Stimulated activated CD8-positive, alpha-beta memory T cell treated with anti-CD3 and anti-CD28 coated beads, Interleukin-15, amount 100 ng/mL, for 1 hour (primary cell): ENCODE results near the gene S100PBP.

Experiments
- DNase-seq: peaks from one replicate; pipeline ENCODE4 v3.0.0-alpha.2; 2020; ENCODE audit warnings: low read depth

S100PBP gene

DNA sequence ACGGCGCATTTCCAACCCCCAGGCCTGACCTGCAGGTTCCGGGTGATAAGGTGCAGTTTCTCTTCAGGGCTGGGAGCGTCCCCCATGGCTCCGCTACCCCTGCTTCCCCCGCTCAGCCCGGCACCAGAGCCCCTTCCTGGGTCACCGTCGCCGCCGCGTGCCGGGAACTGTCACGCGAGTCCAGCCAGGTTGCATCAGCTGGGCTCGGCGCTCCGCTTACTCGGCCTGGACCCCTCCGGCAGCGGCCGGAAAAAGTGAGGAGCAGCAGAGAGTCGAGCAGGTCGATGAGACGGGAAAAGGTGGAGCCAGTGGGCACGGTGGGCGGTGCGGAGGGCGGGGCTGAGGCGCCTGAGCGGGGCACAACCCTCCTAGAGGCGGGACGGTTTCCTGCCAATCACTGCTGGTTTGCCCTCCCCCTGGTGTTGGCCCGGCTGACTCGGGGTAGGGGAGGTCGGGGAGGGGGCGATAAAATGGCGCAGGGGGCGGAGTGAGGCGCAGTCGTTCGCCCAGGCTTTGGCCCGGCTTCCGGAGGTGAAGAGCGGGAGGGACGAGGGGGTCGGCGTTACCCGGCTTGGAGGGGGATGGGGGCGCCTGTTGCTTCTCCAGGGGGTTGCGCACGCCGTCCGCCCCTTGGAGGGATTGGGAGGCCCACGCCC, at the start of gene S100PBP, which contains the start of gene YARS1:
Gene S100PBP (plus strand): TSS at position 495 of the 656 bp plus-strand sequence. CDS start 8,447 bp downstream, outside the sequence.
Gene YARS1 (minus strand): TSS at position 200 of the 656 bp plus-strand sequence. CDS start 114 bp downstream, at position 86.
- peak; percentile 100 for DNase-seq

DNA sequence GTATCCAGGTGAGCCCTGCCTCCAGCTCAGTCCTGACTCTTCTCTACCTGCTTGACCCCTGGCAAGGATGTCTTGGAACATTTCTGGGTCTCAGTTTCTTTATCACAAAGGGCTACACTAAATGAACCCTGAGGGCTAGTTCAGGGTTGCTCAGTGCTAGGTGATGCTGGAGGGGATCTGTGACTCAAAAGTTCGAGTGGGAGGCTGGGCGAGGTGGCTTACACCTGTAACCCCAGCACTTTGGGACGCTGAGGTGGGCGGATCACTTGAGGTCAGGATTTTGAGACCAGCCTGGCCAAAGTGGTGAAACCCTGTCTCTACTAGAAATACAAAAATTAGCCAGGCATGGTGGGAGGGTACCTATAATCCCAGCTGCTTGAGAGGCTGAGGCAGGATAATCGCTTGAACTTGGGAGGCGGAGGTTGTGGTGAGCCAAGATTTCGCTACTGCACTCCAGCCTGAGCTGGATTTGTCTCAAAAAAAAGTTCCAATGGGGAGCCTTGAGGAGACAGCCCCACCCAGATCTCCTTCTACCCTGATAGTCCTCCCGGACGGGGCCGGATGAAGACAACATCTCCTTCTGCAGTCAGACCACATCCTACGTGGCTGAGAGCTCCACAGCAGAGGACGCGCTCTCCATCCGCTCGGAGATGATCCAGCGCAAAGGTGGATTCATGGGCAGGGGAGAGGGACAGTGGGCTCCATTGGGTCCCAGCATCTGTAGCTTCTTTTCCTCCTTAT, 49.2 kb upstream of the S100PBP start:
- DNase-seq: no peak

GRCh38 chr1:32769524-32770220, 47.8 kb upstream of the S100PBP start:
- DNase-seq: no peak

DNA sequence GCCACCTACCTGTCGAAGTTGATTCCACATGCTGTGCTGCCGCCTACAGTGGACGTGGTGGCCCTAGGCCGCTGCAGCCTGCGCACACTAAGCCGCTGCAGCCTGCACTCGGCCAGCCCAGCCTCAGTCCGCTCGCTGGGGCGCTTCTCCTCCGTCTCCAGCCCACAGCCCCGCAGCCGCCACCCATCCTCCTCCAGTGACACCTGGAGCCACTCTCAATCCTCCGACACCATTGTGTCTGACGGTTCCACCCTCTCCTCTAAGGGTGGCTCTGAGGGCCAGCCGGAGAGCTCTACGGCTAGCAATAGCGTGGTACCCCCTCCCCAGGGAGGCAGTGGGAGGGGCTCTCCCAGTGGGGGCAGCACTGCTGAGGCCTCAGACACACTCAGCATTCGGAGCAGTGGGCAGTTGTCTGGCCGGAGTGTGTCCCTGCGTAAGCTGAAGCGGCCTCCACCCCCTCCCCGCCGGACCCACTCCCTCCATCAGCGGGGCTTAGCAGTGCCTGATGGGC, 47.2 kb upstream of the S100PBP start:
- DNase-seq: no peak

DNA sequence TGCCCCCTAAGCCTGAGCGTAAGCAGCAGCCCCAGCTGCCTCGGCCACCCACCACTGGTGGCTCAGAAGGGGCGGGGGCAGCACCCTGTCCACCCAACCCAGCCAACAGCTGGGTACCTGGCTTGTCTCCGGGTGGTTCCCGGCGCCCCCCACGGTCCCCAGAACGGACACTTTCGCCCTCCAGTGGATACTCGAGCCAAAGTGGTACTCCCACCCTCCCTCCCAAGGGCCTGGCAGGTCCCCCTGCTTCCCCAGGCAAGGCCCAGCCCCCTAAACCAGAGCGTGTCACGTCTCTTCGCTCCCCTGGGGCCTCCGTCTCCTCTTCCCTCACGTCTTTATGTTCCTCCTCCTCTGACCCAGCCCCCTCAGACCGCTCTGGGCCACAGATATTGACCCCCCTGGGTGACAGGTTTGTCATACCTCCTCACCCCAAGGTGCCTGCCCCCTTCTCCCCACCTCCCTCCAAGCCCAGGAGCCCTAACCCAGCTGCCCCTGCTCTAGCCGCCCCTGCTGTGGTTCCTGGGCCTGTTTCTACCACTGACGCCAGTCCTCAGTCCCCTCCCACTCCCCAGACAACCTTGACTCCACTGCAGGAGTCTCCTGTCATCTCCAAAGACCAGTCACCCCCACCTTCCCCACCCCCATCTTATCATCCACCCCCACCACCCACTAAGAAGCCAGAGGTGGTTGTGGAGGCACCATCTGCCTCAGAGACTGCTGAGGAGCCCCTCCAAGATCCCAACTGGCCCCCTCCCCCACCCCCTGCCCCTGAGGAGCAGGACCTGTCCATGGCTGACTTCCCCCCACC, 46.5 kb upstream of the S100PBP start:
- DNase-seq: no peak

DNA sequence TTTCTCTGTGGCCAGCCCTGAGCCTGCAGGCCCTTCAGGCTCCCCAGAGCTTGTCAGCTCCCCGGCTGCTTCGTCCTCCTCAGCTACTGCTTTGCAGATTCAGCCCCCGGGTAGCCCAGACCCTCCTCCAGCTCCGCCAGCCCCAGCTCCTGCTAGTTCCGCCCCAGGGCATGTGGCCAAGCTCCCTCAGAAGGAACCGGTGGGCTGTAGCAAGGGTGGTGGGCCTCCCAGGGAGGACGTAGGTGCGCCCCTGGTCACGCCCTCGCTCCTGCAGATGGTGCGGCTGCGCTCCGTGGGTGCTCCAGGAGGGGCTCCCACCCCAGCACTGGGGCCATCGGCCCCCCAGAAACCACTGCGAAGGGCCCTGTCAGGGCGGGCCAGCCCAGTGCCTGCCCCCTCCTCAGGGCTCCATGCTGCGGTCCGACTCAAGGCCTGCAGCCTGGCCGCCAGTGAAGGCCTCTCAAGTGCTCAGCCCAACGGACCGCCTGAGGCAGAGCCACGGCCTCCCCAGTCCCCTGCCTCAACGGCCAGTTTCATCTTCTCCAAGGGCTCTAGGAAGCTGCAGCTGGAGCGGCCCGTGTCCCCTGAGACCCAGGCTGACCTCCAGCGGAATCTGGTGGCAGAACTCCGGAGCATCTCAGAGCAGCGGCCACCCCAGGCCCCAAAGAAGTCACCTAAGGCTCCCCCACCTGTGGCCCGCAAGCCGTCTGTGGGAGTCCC, 45.7 kb upstream of the S100PBP start:
- no peak for DNase-seq

GRCh38 chr1:32772281-32773017, 45.0 kb upstream of the S100PBP start:
- no peak for DNase-seq

- peak; percentile 50 for DNase-seq
Observed at GRCh38 chr1:32773018-32773763, 44.3 kb upstream of the S100PBP start.

DNA sequence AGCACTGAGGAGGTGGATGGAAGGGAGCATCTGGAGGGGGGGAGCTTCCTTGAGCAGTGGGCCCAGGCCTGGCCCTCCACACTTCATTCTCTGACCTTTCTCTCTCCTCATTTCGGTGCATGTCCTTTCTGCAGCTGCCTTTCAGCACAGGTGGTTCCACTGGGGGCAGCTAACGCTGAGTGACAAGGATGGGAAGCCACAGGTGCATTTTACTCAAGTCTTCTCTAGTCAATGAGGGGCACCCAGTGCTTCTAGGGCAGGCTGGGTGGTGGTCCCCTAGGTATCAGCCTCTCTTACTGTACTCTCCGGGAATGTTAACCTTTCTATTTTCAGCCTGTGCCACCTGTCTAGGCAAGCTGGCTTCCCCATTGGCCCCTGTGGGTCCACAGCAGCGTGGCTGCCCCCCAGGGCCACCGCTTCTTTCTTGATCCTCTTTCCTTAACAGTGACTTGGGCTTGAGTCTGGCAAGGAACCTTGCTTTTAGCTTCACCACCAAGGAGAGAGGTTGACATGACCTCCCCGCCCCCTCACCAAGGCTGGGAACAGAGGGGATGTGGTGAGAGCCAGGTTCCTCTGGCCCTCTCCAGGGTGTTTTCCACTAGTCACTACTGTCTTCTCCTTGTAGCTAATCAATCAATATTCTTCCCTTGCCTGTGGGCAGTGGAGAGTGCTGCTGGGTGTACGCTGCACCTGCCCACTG, 43.5 kb upstream of the S100PBP start:
- no peak for DNase-seq

- no peak for DNase-seq
Observed at GRCh38 chr1:32774464-32774808, 43.0 kb upstream of the S100PBP start.

DNA sequence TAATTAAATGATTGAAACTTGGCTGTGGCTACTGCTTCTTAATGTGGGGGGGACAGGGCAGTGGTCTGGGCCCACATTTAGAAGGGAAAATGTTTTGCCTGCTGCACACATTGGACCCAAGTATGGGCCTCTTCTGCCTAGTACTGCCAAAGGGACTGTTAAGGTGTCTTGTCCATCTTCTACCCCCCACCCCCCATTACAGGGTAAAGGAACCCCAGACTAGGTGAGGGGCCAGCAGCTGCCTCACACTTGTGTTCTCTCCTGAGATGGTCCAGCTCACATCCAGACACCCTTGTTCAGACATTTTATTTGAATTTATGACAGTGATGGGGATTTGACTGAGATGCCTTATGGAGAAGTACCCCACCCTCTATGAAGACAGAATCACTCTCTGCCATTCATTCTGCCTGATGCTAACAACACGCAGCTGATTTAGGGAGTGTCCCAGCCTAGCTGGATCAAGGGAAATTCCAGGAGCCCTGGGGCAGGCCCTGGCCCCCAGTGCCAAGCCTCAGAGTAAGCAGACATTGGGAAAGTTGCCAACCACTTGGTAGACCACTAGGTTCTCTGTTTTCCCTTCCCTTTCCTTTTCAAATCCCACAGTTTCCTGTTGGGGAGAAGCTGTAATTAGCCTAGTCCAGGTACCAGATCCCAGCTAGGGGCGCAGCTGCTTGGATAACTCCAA, 42.4 kb upstream of the S100PBP start:
- DNase-seq: no peak

DNA sequence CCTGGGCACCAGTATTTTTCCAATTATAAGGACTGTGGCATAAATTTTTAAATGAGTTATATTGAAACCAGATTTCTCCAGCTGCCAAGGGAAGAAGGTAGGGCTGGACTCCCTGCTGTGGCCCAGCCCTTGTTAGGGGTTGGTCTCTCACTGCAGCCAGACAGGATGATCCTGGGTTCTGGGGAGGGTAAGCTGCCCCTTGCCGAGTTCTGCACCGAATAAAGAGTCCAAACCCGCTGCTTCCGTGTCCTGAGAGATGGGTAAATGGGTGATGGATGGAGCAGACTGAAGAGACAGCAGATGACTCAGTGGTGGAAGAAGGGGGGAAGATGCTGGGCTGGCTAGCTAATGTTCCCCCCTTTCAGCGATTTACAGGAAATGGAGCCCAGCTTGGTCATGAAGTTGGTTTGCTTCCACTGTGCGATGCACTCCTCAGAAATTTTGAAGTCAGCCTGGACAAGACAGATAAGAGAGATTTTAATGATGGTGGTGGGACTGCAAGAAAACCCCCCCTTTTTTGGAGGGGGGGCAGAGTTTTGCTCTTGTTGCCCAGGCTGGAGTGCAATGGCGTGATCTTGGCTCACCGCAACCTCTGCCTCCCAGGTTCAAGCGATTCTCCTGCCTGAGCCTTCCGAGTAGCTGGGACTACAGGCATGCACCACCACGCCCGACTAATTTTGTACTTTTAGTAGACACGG, 41.7 kb upstream of the S100PBP start:
- DNase-seq: no peak

DNA sequence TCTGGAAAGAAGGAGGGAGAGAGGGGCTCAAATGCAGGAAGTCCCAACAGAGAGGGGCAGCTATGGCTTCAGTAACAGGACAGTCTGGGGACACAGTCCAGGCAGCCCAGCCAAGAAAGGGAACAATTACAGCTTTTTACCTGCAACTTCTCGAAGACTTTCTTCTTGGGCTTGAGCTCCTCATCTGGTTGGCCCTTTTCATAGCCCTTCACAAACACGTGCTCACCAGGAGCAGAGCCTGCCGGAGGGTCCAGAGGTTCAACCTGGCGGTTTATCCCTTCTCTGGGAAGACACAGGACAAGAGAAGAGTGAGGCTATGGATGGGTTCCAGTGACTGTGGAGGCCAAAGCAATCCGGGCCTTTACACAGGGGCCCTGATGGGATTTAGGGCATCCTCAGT, 38.2 kb upstream of the S100PBP start:
- no peak for DNase-seq

DNA sequence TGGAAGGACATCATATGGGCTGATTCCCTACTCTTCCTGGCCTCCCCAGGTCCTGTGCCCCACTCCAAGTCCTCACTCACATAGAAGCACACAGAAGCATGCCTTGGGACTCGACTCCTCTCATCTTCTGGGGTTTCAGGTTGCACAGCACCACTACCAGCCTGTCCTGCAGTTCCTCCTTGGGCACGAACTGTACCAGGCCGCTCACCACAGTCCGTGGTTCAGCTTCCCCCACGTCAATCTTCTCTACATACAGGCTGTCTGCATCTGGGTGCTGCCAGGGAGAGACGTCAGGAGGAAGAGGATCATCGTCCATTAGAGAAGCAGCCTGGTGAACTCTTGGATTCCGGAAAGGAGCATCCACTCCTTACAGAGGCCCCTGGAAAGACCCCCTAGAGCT, 37.4 kb upstream of the S100PBP start:
- no peak for DNase-seq

GRCh38 chr1:32780628-32781234, 36.7 kb upstream of the S100PBP start:
- no peak for DNase-seq

DNA sequence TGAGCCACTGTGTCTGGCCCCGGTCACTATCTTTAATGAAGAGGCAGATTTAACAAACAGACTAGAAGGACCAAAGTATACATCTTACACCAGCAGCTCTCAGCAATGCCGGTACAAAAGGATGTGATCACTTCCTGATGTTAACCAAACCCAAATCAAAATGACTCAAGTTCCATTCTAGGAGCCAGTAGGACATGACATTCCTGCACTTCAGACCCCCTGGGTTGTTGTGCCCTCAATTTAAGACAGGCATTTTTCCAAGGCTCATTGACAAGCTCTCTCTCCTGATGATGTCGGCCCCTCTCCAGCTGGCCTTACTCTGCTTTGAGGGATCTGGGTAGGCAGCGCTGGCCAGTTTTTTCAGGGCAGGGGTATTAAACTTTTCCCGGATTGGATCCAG, 35.4 kb upstream of the S100PBP start:
- DNase-seq: no peak

DNA sequence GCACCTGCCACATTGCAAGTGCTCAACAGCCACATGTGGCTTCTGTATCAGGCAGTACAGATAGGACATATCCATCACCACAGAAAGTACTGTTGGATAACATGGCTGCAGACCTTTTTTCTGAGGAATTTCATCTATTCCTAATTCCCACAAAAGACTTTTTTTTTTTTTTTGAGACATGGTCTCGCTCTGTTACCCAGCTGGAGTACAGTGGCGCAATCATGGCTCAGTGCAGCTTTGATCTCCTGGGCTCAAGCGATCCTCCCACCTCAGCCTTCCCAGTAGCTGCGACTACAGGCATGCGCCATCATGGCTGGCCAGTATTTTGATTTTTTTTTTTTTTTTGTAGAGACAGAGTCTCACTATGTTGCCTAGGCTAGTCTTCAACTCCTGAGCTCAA, 33.6 kb upstream of the S100PBP start:
- no peak for DNase-seq

DNA sequence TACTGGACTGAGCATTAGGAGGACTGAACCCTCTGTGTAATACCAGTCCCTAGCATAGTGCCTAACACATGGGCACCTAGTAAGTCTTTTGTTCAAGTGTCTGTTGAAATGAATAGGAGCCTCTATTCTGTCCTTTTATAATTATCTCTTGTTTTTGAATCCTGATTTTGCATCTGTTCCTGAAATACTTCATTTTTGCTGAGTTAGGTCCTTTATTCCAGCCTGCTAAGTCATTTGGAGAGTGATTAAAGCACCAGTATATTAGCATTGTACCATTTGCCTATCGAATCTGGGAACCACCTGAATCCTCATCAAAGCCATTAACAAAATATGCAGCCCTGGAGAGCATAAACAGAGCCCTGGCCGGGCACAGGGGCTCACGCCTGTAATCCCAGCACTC, 32.6 kb upstream of the S100PBP start:
- DNase-seq: no peak
